Middle frontal gyrus (tissue), 1 donor: ENCODE results near the gene ITGB4.

Source experiments
- DNase-seq: peaks from one replicate; pipeline ENCODE4 v3.0.0-alpha.2; 2015; ENCODE audit warnings: low spot score; ENCODE audit errors: extremely low spot score

The ITGB4 gene

GRCh38 chr17:75720656-75721462 is at the start of gene ITGB4:
Gene ITGB4, plus strand, starts transcription at chr17:75721459. Its CDS starts 3,245 bp downstream, at chr17:75724704.
- no peak for DNase-seq

GRCh38 chr17:75672011-75672410 is 49.2 kb upstream of the ITGB4 start:
- no peak for DNase-seq

GRCh38 chr17:75673487-75673886 is 47.8 kb upstream of the ITGB4 start:
- no peak for DNase-seq

- DNase-seq, result no peak
Measured at GRCh38 chr17:75676461-75676860, 44.8 kb upstream of the ITGB4 start.

GRCh38 chr17:75679706-75680211 is 41.5 kb upstream of the ITGB4 start:
- no peak for DNase-seq

GRCh38 chr17:75680431-75680830 is 40.8 kb upstream of the ITGB4 start:
- DNase-seq, result no peak

GRCh38 chr17:75681289-75681688 is 40.0 kb upstream of the ITGB4 start:
- DNase-seq, result no peak

GRCh38 chr17:75683583-75683982 is 37.7 kb upstream of the ITGB4 start:
- no peak for DNase-seq

GRCh38 chr17:75684249-75684648 is 37.0 kb upstream of the ITGB4 start:
- no peak for DNase-seq

GRCh38 chr17:75684924-75685323 is 36.3 kb upstream of the ITGB4 start:
- DNase-seq, result no peak

- no peak for DNase-seq
Measured at GRCh38 chr17:75685499-75685898, 35.8 kb upstream of the ITGB4 start.

GRCh38 chr17:75688209-75688825 is 32.9 kb upstream of the ITGB4 start:
- no peak for DNase-seq

- DNase-seq, result no peak
Measured at GRCh38 chr17:75689441-75689873, 31.8 kb upstream of the ITGB4 start.

- DNase-seq, result no peak
Measured at GRCh38 chr17:75691371-75691791, 29.9 kb upstream of the ITGB4 start.

- peak; percentile 29 for DNase-seq
Measured at GRCh38 chr17:75691801-75692626, 29.2 kb upstream of the ITGB4 start.

- DNase-seq, result no peak
Measured at GRCh38 chr17:75692976-75693375, 28.3 kb upstream of the ITGB4 start.

GRCh38 chr17:75693500-75694481 is 27.5 kb upstream of the ITGB4 start:
- peak; percentile 78 for DNase-seq

- no peak for DNase-seq
Measured at GRCh38 chr17:75694536-75694935, 26.7 kb upstream of the ITGB4 start.

- no peak for DNase-seq
Measured at GRCh38 chr17:75695141-75695829, 26.0 kb upstream of the ITGB4 start.

- no peak for DNase-seq
Measured at GRCh38 chr17:75695830-75696271, 25.4 kb upstream of the ITGB4 start.
